Parathyroid adenoma (tissue), 2 donors: ENCODE results near the gene PTDSS2.

Experiments used
- H2AFZ ChIP-seq: fragments of 300-600 bp; sonication (generic); one replicate; pipeline ENCODE4 v1.7.0; 2017; ENCODE audit warnings: antibody characterized with exemption, mild to moderate bottlenecking
- H3K27ac ChIP-seq: fragments of 300-600 bp; sonication (generic); one replicate; pipeline ENCODE4 v1.7.0; 2017
- H3K27me3 ChIP-seq: fragments of 300-600 bp; sonication (generic); one replicate; pipeline ENCODE4 v1.7.0; 2017; ENCODE audit warnings: low read length; ENCODE audit not compliant: control insufficient read depth, insufficient read depth
- H3K36me3 ChIP-seq: fragments of 300-600 bp; sonication (generic); one replicate; pipeline ENCODE4 v1.7.0; 2017; ENCODE audit warnings: low read length; ENCODE audit not compliant: control insufficient read depth, insufficient read depth
- H3K4me1 ChIP-seq: fragments of 300-600 bp; sonication (generic); one replicate; pipeline ENCODE4 v1.7.0; 2017; ENCODE audit warnings: control low read depth
- H3K4me2 ChIP-seq: fragments of 300-600 bp; sonication (generic); one replicate; pipeline ENCODE4 v1.7.0; 2017; ENCODE audit warnings: low read length
- H3K4me3 ChIP-seq: fragments of 300-600 bp; sonication (generic); one replicate; pipeline ENCODE4 v1.7.0; 2017; ENCODE audit warnings: low read depth, low read length
- H3K79me2 ChIP-seq: fragments of 300-600 bp; sonication (generic); one replicate; pipeline ENCODE4 v1.7.0; 2017; ENCODE audit warnings: control low read depth
- H3K9ac ChIP-seq: fragments of 300-600 bp; sonication (generic); one replicate; pipeline ENCODE4 v1.7.0; 2017; ENCODE audit warnings: mild to moderate bottlenecking
- H3K9me3 ChIP-seq: fragments of 300-600 bp; sonication (generic); one replicate; pipeline ENCODE4 v1.7.0; 2017; ENCODE audit warnings: low read length; ENCODE audit not compliant: control insufficient read depth
- TF ChIP-seq, protein P1 (sequence below): fragments of 300-600 bp; sonication (generic); IDR thresholded peaks from one replicate; pipeline ENCODE4 v1.7.0; 2017; ENCODE audit warnings: antibody characterized with exemption, mild to moderate bottlenecking
- donor health status: primary hyperparathyroidism.

The PTDSS2 gene

DNA sequence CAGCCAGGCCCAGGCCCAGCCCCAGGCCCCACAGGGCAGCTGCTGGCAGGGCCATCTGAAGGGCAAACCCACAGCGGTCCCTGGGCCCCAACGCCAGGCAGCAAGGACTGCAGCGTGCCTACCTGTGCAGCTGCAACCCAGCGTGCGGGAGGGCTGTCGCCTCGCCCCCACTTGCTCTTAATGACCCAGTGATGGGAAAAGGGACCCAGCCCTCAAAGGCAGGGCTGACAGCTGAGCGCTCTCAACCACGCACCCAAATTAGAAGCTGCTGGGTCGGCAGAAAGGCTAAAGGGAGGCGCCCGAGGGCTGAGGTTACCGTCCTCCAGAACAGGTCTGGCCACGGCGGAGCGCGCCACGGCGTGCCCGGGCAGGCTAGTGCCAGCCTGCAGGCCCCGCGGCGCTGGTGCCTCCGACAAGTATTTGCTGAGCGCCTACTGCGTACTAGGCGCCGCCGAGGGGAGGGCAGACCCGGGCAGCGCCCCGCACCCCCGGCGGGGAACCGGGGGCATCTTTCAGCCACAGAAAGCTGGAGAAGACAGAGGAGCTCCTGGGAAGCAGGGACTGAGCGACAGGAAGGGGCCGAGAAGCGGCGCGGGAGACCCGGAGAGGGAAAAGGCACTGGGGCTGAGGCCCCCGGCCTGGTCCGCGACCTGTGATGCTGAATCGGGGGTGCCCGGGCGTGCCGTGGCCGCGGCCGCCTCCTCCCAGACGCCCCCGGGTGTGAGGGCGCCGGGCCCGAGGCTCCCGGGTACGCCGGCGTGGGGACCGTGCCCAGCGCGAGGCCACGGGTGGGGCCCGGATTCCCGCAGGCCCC, 84.5 kb downstream of the PTDSS2 start:
- no peak overlapping the region for H3K9ac ChIP-seq
- no peaks in the 10 kb centered on the region for H3K4me1 ChIP-seq
- H3K9me3 ChIP-seq, result no peaks in the 10 kb centered on the region
- TF ChIP-seq, protein P1, sequence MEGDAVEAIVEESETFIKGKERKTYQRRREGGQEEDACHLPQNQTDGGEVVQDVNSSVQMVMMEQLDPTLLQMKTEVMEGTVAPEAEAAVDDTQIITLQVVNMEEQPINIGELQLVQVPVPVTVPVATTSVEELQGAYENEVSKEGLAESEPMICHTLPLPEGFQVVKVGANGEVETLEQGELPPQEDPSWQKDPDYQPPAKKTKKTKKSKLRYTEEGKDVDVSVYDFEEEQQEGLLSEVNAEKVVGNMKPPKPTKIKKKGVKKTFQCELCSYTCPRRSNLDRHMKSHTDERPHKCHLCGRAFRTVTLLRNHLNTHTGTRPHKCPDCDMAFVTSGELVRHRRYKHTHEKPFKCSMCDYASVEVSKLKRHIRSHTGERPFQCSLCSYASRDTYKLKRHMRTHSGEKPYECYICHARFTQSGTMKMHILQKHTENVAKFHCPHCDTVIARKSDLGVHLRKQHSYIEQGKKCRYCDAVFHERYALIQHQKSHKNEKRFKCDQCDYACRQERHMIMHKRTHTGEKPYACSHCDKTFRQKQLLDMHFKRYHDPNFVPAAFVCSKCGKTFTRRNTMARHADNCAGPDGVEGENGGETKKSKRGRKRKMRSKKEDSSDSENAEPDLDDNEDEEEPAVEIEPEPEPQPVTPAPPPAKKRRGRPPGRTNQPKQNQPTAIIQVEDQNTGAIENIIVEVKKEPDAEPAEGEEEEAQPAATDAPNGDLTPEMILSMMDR, result no peak
- peak overlapping the region; percentile 62 for H3K4me2 ChIP-seq
- no peaks in the 10 kb centered on the region for H3K79me2 ChIP-seq
- peak overlapping the region; percentile 25 for H2AFZ ChIP-seq
- H3K36me3 ChIP-seq, result no peaks in the 10 kb centered on the region
- peak overlapping the region; percentile 58 for H3K4me3 ChIP-seq
- H3K27me3 ChIP-seq, result no peaks in the 10 kb centered on the region
- H3K27ac ChIP-seq, result peak overlapping the region; percentile 49

GRCh38 chr11:535210-535518, 85.1 kb downstream of the PTDSS2 start:
- Histone ChIP-seq H3K4me1 (no peaks in the 10 kb centered on the region), H3K27ac (no peak overlapping the region), H3K27me3 (no peaks in the 10 kb centered on the region), H2AFZ (no peak overlapping the region), H3K79me2 (no peaks in the 10 kb centered on the region), H3K4me3 (no peak overlapping the region), H3K36me3 (no peaks in the 10 kb centered on the region), H3K9ac (no peak overlapping the region), H3K9me3 (no peaks in the 10 kb centered on the region), H3K4me2 (no peak overlapping the region)
- TF ChIP-seq, protein P1, result no peak

GRCh38 chr11:535519-536454, 85.7 kb downstream of the PTDSS2 start, which contains the start of gene HRAS:
TSS of gene HRAS (minus strand) at chr11:535576.
- H3K9me3 ChIP-seq, result no peaks in the 10 kb centered on the region
- H3K4me1 ChIP-seq, result no peaks in the 10 kb centered on the region
- peak within 1 kb of the TSS; percentile 62 for H3K27ac ChIP-seq
- no peaks in the 10 kb centered on the region for H3K79me2 ChIP-seq
- no peaks in the 10 kb centered on the region for H3K27me3 ChIP-seq
- peak within 1 kb of the TSS; percentile 83 for H2AFZ ChIP-seq
- no peak within 1 kb of the TSS for H3K9ac ChIP-seq
- peak within 1 kb of the TSS; percentile 76 for H3K4me2 ChIP-seq
- H3K36me3 ChIP-seq, result no peaks in the 10 kb centered on the region
- peak within 1 kb of the TSS; percentile 58 for H3K4me3 ChIP-seq
- TF ChIP-seq, protein P1, result no peak

DNA sequence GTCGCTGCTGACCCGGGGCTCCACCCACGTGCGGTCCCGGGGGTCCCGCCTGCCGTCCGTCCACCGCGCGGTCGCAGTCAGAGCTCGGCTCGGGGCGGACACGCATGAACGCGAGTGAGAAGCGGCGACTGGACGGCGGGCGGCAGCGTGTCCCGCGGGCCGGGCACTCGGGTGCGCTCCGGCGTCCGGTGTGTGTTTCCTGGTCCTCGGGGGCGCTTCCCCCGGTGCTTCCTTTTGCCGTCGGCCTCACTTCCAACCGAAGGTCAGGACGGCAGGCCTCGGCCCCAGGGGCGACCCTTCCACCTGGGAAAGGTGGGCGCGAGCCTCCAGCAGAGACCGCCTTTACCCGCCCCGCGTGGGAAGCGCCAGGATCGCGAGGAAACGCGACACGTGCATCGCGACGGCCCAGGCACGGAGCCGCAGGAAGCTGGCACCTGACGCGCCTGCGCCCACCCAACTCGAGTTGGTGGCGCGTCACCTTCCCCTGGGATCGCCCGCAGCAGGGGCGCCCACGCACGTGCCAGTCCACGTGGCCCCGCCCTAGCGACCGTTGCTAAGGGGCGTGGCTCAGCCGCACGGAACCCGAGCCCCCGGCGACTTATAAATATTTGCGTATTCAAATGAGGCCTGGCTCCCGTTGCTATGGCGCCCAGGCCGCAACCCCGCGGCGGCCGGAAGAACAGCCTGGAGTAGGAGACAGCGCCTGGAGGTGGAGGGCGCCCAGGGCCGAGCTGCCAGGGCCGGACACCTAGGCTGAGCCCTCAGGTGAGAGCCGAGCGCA, 87.0 kb downstream of the PTDSS2 start, which contains the start of gene LRRC56:
TSS of gene LRRC56 (plus strand) at position 687 of the 781 bp plus-strand sequence. CDS start 3,158 bp downstream, outside the sequence.
- Histone ChIP-seq H3K4me2 (peak within 1 kb of the TSS; percentile 76), H3K4me1 (no peaks in the 10 kb centered on the region), H3K27ac (peak within 1 kb of the TSS; percentile 62), H3K36me3 (no peaks in the 10 kb centered on the region), H2AFZ (peak within 1 kb of the TSS; percentile 83), H3K79me2 (no peaks in the 10 kb centered on the region), H3K27me3 (no peaks in the 10 kb centered on the region), H3K9ac (no peak within 1 kb of the TSS), H3K9me3 (no peaks in the 10 kb centered on the region), H3K4me3 (peak within 1 kb of the TSS; percentile 53)
- TF ChIP-seq, protein P1, result no peak
